Breast epithelium (tissue), 4 donors: ENCODE results near the gene NPIPB6. TPM values are rescaled to one million over a fixed set of nuclear protein-coding genes. Genes with fewer than 3 reads are reported as not detected.

Experiments used
- DNase-seq, 2 donors: peaks; one replicate each; pipeline ENCODE4 v3.0.0-alpha.2; 2019; ENCODE audit warnings: low spot score in 2 of 2
- H3K27ac ChIP-seq, 2 donors: fragments of 200-600 bp; sonication (generic) in 1 of 2; one replicate each; pipeline ENCODE4 v1.5.1; 2016 to 2019; ENCODE audit warnings: mild to moderate bottlenecking in 1 of 2
- H3K27me3 ChIP-seq, 2 donors: fragments of 200-600 bp; sonication (generic) in 1 of 2; one replicate each; pipeline versions ENCODE4 v1.5.1 to v1.6.0; 2017 to 2019; ENCODE audit warnings: control low read depth in 1 of 2, mild to moderate bottlenecking in 1 of 2
- H3K36me3 ChIP-seq: fragments of 200-600 bp; one replicate; pipeline ENCODE4 v1.5.1; 2019
- H3K4me1 ChIP-seq, 2 donors: fragments of 200-600 bp; sonication (generic); one replicate each; pipeline ENCODE4 v1.5.1; 2016 to 2019; ENCODE audit warnings: control low read depth in 1 of 2
- H3K4me3 ChIP-seq, 3 donors: fragments of 200-600 bp; sonication (generic); 1 replicate in 2 of 3; 2 replicates in 1 of 3; pipeline ENCODE4 v1.5.1; 2016 to 2019; ENCODE audit warnings: mild to moderate bottlenecking in 3 of 3, moderate library complexity in 2 of 3
- H3K9me3 ChIP-seq, 2 donors: fragments of 200-600 bp; sonication (generic) in 1 of 2; one replicate each; pipeline ENCODE4 v1.5.1; 2016 to 2019; ENCODE audit warnings: control low read depth in 1 of 2
- CTCF ChIP-seq, 3 donors: fragments of 450-650 bp; IDR thresholded peaks; one replicate each; pipeline ENCODE4 v1.5.1; 2016 to 2017; ENCODE audit warnings: antibody characterized with exemption in 3 of 3, mild to moderate bottlenecking in 3 of 3, moderate library complexity in 3 of 3
- POLR2A ChIP-seq: fragments of 450-650 bp; IDR thresholded peaks from one replicate; pipeline ENCODE4 v1.6.1; 2016; ENCODE audit warnings: antibody characterized with exemption, mild to moderate bottlenecking, moderate library complexity
- POLR2AphosphoS5 ChIP-seq, 3 donors: sonication (generic); formaldehyde crosslinking; IDR thresholded peaks; one replicate each; pipeline ENCODE4 v1.6.1; 2017; ENCODE audit warnings: antibody characterized with exemption in 3 of 3
- intact Hi-C: fragments of 100-400 bp; cut with DNase I; formaldehyde crosslinking; loops from one replicate; pipeline ENCODE4 v1.15.1; 2023; ENCODE audit warnings: low total_unique reads
- total RNA-seq, 3 donors: library from RNA; depleted of rRNA; stranded (reverse); fragments of >200 nt; gene quantifications; one replicate each; pipeline ENCODE4 v1.1.0, GENCODE V29; 2016

NPIPB6 gene
- total RNA-seq, 3 donors from 2014 or later = 2.6 to 3.3 TPM; not detected in 1

- DNase-seq = no peak
- H3K36me3 ChIP-seq = no peaks in the 10 kb centered on the region
- H3K27me3 ChIP-seq = no peaks in the 10 kb centered on the region
- TF ChIP-seq CTCF (IDR thresholded peaks at IDR 0.05) (no peak), POLR2A (no peak), POLR2AphosphoS5 (IDR thresholded peaks at IDR 0.05) (no peak)
- H3K4me1 ChIP-seq = no peaks in the 10 kb centered on the region
- H3K4me3 ChIP-seq = no peak overlapping the region
- no peaks in the 10 kb centered on the region for H3K9me3 ChIP-seq
- intact Hi-C loops = loop anchor here (5.0 kb wide), 1 partner anchor 42 kb away; no protein-coding TSS in a partner anchor
- H3K27ac ChIP-seq = no peak overlapping the region
Observed at GRCh38 chr16:28319476-28320022, 43.8 kb downstream of the NPIPB6 start.

GRCh38 chr16:28318042-28318744, 45.1 kb downstream of the NPIPB6 start:
- no peaks in the 10 kb centered on the region for H3K27me3 ChIP-seq
- no peak overlapping the region for H3K4me3 ChIP-seq
- no peaks in the 10 kb centered on the region for H3K36me3 ChIP-seq
- intact Hi-C loops = no loop called here
- H3K9me3 ChIP-seq = no peaks in the 10 kb centered on the region
- no peaks in the 10 kb centered on the region for H3K4me1 ChIP-seq
- H3K27ac ChIP-seq = no peak overlapping the region
- no peak for TF ChIP-seq CTCF (IDR thresholded peaks at IDR 0.05)
- TF ChIP-seq POLR2AphosphoS5 (IDR thresholded peaks at IDR 0.05) = no peak
- TF ChIP-seq POLR2A = no peak
- DNase-seq = no peak

GRCh38 chr16:28317040-28317880, 46.0 kb downstream of the NPIPB6 start:
- Histone ChIP-seq H3K36me3 (no peaks in the 10 kb centered on the region), H3K27ac (no peak overlapping the region), H3K9me3 (no peaks in the 10 kb centered on the region), H3K27me3 (no peaks in the 10 kb centered on the region), H3K4me3 (no peak overlapping the region), H3K4me1 (no peaks in the 10 kb centered on the region)
- DNase-seq = no peak
- TF ChIP-seq POLR2A (no peak), POLR2AphosphoS5 (IDR thresholded peaks at IDR 0.05) (no peak), CTCF (IDR thresholded peaks at IDR 0.05) (peak; percentile 63 to 71 (median 65))
- intact Hi-C loops = no loop called here

GRCh38 chr16:28316054-28316453, 47.3 kb downstream of the NPIPB6 start:
- TF ChIP-seq CTCF (IDR thresholded peaks at IDR 0.05) (no peak), POLR2AphosphoS5 (IDR thresholded peaks at IDR 0.05) (no peak), POLR2A (no peak)
- no peak for DNase-seq
- intact Hi-C loops = no loop called here
- H3K27me3 ChIP-seq = no peaks in the 10 kb centered on the region
- H3K4me1 ChIP-seq = no peaks in the 10 kb centered on the region
- no peak overlapping the region for H3K27ac ChIP-seq
- H3K36me3 ChIP-seq = no peaks in the 10 kb centered on the region
- no peak overlapping the region for H3K4me3 ChIP-seq
- no peaks in the 10 kb centered on the region for H3K9me3 ChIP-seq

GRCh38 chr16:28313587-28313986, 49.7 kb downstream of the NPIPB6 start:
- no peaks in the 10 kb centered on the region for H3K9me3 ChIP-seq
- no peaks in the 10 kb centered on the region for H3K36me3 ChIP-seq
- no peak for DNase-seq
- H3K27me3 ChIP-seq = no peaks in the 10 kb centered on the region
- H3K27ac ChIP-seq = no peak overlapping the region
- intact Hi-C loops = no loop called here
- no peak for TF ChIP-seq CTCF (IDR thresholded peaks at IDR 0.05)
- no peak for TF ChIP-seq POLR2AphosphoS5 (IDR thresholded peaks at IDR 0.05)
- TF ChIP-seq POLR2A = no peak
- no peaks in the 10 kb centered on the region for H3K4me1 ChIP-seq
- no peak overlapping the region for H3K4me3 ChIP-seq
